Stimulated activated CD8-positive, alpha-beta memory T cell treated with anti-CD3 and anti-CD28 coated beads, Interleukin-15, amount 100 ng/mL, for 4 hours (primary cell): ENCODE measurements around the gene ZNF580.
A peak's percentile ranks its signal among the peaks of the same experiment; 100 is the strongest.

ENCODE experiments used
- DNase-seq, 2 donors: peaks; one replicate each; pipeline ENCODE4 v3.0.0-alpha.2; 2020; ENCODE audit warnings: low read depth in 2 of 2

The ZNF580 gene

GRCh38 chr19:55624109-55625003 is 16.4 kb upstream of the ZNF580 start, which contains the start of gene ZNF784:
Gene ZNF784, minus strand, starts transcription at chr19:55624566. Its CDS starts 5 bp downstream, at chr19:55624561.
- DNase-seq: peak; percentile 80 to 86

GRCh38 chr19:55625004-55625326 is 15.8 kb upstream of the ZNF580 start:
- DNase-seq: no peak

- peak in 1 of 2 donors; percentile 37 for DNase-seq
Measured at GRCh38 chr19:55626350-55626749, 14.5 kb upstream of the ZNF580 start.

- DNase-seq: peak; percentile 39 to 84
Measured at GRCh38 chr19:55632463-55632834, 8.4 kb upstream of the ZNF580 start.

GRCh38 chr19:55633861-55634260 is 6.9 kb upstream of the ZNF580 start:
- no peak for DNase-seq

- DNase-seq: no peak
Measured at GRCh38 chr19:55635334-55635717, 5.5 kb upstream of the ZNF580 start.

GRCh38 chr19:55635856-55636440 is 4.9 kb upstream of the ZNF580 start:
- DNase-seq: no peak

GRCh38 chr19:55636723-55637122 is 4.1 kb upstream of the ZNF580 start:
- no peak for DNase-seq

- no peak for DNase-seq
Measured at GRCh38 chr19:55637534-55637933, 3.3 kb upstream of the ZNF580 start.

GRCh38 chr19:55638864-55639359 is 1.9 kb upstream of the ZNF580 start:
- DNase-seq: no peak

- peak; percentile 49 to 60 for DNase-seq
Measured at GRCh38 chr19:55640043-55640576, 692 bp upstream of the ZNF580 start.

- DNase-seq: no peak
Measured at GRCh38 chr19:55641426-55642152, 787 bp downstream of the ZNF580 start.

- DNase-seq: no peak
Measured at GRCh38 chr19:55642153-55643002, 1.6 kb downstream of the ZNF580 start.

GRCh38 chr19:55643003-55643886 is 2.4 kb downstream of the ZNF580 start, which contains the start of gene ZNF581:
Gene ZNF581, plus strand, starts transcription at chr19:55643649. Its CDS starts 923 bp downstream, at chr19:55644572.
- DNase-seq: peak; percentile 60

GRCh38 chr19:55643887-55644176 is 3.0 kb downstream of the ZNF580 start:
- DNase-seq: no peak

- DNase-seq: no peak
Measured at GRCh38 chr19:55644191-55644833, 3.5 kb downstream of the ZNF580 start.

- DNase-seq: no peak
Measured at GRCh38 chr19:55644842-55645511, 4.2 kb downstream of the ZNF580 start.

GRCh38 chr19:55645512-55645881 is 4.7 kb downstream of the ZNF580 start:
- DNase-seq: no peak
